GM18861 (cell line): Measurements from ENCODE around the gene DGKI.

Source experiments
- ATAC-seq: cut with Tn5 transposase; IDR thresholded peaks from one replicate; pipeline ENCODE4 v1.9.1; 2021; ENCODE audit not compliant: unreplicated experiment

Gene DGKI

DNA sequence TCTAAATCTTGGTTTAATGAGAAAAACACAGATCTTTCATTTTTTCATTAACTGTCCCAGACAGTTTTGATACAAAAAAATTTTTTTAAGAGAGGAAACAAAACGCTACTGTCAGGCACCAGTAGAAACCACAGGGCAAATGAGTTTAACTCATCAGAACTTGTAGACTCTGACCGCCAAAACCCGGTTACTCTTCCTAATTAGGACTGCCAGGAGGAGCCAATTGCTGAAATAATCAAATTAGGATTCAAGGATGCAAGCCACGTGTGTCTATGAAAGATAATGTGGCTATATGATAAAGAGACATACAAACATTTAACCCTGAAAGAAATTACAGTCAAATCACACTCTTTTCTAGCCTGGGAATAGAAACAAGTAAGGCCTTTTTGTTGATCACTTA, 154.4 kb downstream of the DGKI start:
- no peak for ATAC-seq

GRCh38 chr7:137691566-137691965, 155.2 kb downstream of the DGKI start:
- no peak for ATAC-seq

DNA sequence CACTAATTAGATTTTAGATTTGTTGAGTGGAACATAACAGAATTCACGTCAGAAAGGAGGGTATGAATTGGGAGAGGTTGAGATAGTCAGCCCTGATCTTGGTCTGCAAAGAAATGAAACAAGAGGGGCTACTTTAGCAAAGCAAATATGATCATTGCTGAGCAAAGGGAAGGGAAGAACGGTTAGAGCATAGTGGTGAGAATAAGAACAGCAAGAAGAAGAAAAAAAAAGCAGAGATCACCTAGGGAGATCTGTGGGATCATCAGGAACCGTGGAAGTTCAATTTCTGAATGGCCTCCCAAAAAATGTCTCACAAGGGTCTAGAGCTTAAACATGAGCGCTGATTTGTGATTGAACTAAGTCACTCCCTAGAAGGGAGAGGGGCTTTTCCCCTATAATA, 156.1 kb downstream of the DGKI start:
- ATAC-seq: no peak

DNA sequence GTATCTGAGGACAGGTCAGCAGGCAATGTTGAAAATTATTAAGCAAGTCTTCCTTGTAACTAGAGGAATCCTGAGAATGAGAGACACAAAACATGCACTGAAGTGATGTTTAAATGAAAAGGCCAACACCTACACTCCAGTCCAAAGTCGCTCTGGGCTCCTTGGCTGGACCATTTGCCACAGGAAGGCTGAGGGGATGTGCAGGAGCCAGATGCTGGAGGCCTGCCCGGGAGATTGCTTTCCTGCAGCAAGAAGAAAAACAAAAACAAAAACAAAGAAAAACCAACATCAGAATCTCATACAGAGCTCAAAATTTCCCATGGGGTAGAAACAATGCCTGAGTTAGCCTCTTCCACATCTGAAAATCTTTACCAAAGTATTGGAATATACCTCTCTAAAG, 157.0 kb downstream of the DGKI start:
- ATAC-seq: no peak

DNA sequence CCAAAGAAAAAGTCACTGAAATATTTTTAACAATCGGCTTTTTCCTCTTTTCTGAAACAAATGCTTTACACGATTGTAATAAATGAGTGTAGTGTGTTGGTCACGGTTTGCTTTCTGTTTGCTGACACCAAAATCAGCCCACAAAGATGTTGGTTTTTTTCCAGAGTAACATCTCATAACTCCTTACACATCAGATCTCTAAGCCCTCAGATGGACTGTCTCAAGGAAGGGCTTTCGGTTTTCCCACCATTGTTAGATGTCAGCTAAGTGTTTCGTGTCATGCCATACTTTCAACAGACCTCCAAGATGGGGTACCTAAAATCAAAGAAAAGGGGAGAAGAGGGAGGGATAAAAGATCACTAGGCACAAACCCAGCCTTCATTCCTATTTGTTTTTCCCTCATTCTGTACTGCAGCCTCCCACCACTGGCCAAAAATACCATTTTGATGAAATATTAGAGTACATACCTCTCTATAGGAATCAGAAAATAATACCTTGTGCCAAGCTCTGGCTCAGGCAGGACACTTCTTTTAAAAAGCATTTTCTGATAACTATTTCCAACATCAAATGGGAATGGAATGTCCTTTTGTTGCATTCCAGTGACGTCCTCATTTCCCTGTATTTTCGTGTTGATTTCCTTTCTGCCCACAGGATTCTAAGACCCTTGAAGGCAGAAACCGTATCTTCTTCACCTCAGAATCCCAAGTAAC, 159.1 kb downstream of the DGKI start:
- no peak for ATAC-seq

GRCh38 chr7:137685433-137686164, 161.2 kb downstream of the DGKI start:
- ATAC-seq: no peak

DNA sequence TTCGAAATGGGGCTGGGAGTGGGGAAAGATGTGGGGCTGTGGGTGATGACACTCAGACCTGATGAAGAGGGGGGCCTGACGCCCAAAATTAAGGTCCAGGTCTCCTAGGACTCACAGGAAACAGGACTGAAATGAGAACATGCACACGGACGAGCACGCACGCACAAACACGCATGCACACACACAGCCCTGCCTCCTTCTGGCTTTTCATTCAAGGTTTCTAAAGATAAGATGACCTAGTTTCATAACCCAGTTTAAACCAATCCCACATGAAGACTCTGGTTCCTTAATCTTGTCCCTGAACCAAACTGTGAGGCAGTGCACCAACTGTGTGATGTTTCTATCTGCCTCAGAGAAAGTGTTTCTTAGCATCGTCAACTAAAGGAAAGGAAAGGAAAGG, 162.0 kb downstream of the DGKI start:
- ATAC-seq: no peak

GRCh38 chr7:137684316-137684715, 162.5 kb downstream of the DGKI start:
- no peak for ATAC-seq

- no peak for ATAC-seq
Observed at GRCh38 chr7:137682596-137682995, 164.2 kb downstream of the DGKI start.

DNA sequence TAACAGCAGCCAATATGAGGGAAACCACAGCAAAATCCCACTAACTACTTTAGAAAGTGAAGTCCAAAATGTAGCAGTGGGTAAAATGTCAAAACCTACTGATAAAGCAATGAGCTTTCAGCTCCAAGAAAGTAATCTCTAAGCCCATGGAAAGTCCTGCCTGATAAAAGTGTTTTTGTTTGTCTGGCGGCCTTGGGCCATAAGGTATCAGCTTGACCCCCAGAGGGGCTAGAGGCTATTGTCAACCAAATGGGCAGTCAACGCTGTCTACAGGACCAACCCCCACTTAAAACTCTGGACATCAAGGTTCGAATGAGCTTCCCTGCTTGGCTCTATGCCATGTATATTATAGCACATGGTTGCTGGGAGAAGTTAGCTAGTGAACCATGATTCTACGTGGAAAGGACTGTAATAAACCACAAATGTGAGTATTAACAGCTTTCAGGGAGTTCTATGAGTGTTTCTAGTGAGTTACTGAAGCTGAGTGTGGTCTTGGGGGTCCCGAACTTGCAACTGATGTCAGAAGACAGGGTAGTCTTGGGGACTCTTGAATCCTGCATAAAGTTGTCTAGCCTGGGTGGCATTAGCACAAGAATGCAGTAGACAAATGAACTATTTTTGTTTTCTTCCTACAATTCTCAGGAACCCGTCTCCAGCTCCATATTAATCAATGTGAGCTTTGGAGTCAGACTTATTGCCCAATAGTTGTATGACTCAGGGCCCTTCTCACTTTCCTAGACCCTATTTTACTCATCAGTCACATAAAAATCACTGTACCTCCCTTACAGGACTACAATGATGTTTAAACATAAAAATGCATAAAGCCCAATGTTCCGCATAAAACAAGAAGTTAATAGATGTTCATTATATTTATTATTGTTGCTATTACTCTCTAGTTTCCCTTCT, 164.9 kb downstream of the DGKI start:
- ATAC-seq: no peak

DNA sequence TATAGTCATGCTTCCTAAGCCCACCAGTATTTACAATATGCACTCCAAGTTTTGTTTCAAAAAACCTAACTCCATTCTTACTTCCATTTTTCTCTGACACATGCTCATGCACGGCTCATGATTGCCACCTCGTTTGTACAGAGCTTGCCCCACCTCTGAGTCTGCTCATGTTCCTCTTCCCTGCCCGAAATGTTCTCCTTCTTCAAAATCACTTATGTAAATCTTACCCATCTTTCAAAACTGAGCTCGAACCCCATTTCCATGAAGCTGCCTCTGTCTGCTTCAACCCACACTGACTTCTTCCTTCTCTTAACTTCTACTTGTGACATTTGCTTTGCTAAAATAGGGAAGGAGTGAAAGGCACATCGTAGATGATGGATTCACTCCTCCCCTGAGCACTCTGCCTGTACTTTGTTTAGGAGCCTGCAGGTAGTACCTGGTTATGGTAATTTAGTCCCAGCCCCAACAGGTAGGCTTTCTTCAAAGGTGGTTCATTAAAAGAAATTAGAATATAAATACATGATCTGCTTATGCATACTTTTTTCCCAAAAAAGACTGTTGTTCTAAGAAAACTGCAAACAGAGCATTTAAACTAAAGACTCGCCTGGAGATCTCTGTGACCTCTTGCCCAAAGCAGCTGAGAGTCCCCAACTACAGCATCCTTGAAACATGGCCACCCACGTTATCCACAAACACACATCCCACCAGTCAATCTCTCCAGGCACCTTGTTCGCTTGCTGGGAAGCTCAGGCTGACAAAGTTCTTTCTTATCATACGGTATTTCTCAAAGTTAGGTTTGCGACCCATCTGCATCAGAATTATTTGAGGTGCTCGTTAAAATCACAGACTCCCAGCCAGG, 172.0 kb downstream of the DGKI start:
- ATAC-seq: no peak

DNA sequence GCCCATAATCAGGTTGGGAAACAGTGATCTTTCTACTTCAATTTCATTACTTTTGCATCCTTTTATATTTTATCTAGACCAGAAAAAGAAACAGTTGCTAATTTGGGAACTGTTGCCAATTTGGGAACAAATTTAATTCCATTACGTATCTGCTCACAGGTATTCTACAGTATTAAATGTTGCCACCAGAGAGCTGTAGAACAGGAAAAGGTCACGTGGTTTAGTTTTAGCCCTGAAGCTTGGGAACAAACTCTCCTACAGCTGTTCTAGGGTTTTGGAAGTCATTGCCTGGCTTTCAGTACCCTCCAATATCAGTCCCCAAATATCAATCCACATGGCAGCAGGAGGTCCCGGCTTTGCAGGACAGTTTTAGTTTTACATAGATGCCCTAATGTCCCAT, 172.7 kb downstream of the DGKI start:
- ATAC-seq: no peak

DNA sequence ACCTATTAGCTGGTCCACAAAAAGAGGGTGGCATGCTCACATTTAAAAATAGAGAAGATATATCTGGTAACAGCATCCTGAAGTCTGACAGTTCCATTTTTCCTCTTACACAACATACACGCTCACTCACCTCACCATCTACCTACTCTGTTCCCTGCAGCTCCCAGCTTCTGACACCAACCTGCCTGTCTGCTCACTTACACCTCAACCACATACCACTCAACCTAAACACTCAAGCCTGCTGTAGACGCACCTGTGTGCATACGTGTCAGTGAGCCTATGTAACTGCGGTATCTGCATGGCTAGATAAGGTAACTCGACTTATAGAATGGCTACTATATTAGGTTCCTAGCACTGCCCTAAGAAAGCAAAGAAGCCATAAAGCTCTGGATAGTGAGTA, 174.9 kb downstream of the DGKI start:
- no peak for ATAC-seq

DNA sequence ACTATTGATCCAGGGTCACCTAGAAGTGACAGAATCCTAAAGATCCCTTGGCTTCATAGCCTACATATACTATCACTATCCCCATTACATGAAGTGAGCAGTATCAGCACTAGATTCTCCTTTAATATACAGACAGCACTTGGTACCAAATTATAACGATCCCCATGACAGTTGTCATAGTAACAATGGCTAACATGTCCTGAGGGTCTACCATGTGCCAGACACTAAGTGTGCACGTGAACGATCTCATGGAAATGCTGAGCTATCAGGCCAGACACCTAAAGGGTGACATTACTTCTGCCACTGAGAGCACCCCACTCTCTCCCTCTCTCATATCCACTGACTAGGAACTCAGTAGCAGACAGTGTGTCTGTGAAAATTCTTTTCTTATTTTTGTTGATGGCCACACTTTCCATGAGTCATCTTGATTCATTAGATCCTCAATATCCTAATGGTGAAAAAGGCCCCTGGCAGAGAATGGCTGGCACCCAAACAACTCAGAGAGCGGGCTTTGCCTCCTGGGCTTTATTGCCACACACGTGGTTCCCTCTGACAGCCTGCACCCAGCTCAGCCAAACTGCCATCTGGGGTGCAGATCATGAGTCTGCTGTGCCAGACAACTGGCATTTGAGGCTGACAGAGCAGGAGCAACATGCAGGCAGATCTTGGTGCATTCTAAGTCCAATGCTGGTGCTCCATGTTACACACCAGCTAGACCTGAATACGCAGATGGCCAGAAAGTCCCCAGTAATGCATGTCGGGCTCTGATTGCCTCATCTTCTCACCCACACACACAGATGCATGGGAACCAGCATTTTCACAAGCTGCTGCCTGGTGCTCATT, 176.3 kb downstream of the DGKI start:
- ATAC-seq: no peak

GRCh38 chr7:137669706-137670105, 177.1 kb downstream of the DGKI start:
- no peak for ATAC-seq

DNA sequence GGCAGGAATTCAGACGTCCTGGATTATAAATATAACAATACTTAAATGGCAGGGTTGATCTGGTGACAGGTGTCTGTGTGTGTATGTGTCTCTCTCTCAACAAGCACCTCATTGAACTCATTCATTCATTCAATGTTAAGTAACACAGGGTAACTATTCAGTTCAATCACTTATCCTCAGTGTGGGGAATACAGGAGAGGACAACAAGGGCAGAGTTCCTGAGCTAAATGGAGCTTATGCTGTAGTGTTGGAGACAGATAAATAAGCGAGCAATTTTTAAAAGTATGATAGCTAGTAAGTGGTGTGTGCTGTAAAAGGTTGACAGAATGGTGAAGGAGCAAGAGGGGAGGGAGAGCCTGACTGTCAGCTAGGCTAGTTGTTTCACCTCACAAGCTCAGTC, 178.4 kb downstream of the DGKI start:
- ATAC-seq: no peak

GRCh38 chr7:137667633-137668387, 179.0 kb downstream of the DGKI start:
- no peak for ATAC-seq

DNA sequence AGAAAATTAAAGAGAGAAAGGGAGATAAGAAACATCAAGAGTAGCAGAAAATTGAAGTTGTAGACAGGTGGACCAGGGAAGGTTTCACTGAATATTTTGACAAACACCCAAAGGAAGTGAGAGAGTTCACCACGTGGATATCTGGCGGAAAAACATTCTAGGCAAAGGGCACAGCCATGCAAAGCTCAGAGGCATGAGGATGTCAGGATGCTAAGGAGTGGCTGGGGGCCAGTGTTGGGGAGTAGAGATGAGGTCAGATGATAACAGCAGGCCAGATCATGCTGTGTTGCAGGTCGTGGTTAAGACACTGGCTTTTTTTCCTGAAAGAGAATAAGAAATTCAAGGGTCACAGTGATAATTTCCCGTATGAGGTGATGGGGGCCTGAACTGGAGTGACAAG, 181.9 kb downstream of the DGKI start:
- ATAC-seq: no peak

DNA sequence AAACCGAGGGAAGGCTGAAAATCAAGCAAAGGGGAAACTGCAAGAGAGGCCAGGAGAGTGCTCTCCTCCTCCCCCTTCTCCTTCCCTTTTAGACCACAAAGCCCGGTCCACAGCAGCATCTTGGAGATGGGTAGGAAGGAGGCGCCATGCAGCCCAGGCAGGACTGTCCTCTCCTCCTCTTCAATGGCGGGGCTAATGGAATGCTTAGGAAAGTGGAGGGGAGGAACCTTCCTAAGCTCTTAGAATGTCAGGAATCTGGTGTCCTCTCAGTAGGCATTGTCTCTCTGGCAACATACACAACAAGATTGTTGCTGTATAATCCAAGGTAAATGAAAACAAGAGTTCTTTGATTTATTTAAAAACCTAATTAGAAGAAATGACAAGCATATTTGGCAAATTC, 185.1 kb downstream of the DGKI start:
- no peak for ATAC-seq
